ENCODE measurements around the gene SEC14L3. TPM values are rescaled to one million over a fixed set of nuclear protein-coding genes. Genes with fewer than 3 reads are reported as not detected.
"Not testable (repeated sequence)": the region's sequence is repeated elsewhere in the genome, so short reads cannot be mapped to it uniquely, and the experiment has no call there.

Gene SEC14L3
- total RNA-seq, 1 donor from 2014 or later = not detected

- intact Hi-C loops (cut with DNase I) = no loop called here
- no peak for DNase-seq (ENCODE audit: low spot score)
These were observed 17.9 kb downstream of the SEC14L3 start for GRCh38 chr22:30453731-30454510.

GRCh38 chr22:30452861-30453260 is 19.0 kb downstream of the SEC14L3 start:
- intact Hi-C loops (cut with DNase I) = no loop called here

GRCh38 chr22:30451488-30451887 is 20.3 kb downstream of the SEC14L3 start:
- DNase-seq (ENCODE audit: low spot score); intact Hi-C loops (cut with DNase I): not testable (repeated sequence)

More at GRCh38 chr22:30452861-30453260, 19.0 kb downstream of the SEC14L3 start:
- no peak for DNase-seq (ENCODE audit: low spot score)

- no peak for DNase-seq (ENCODE audit: low spot score)
- intact Hi-C loops (cut with DNase I) = no loop called here
These were observed 24.2 kb downstream of the SEC14L3 start for GRCh38 chr22:30447656-30448055.

- intact Hi-C loops (cut with DNase I) = no loop called here
- no peak for DNase-seq (ENCODE audit: low spot score)
These were observed 26.2 kb downstream of the SEC14L3 start for GRCh38 chr22:30445438-30446145.

- DNase-seq (ENCODE audit: low spot score) = no peak
- intact Hi-C loops (cut with DNase I) = no loop called here
These were observed 27.0 kb downstream of the SEC14L3 start for GRCh38 chr22:30444632-30445437.

GRCh38 chr22:30441088-30441487 is 30.7 kb downstream of the SEC14L3 start:
- intact Hi-C loops (cut with DNase I) = no loop called here
- no peak for DNase-seq (ENCODE audit: low spot score)

GRCh38 chr22:30439836-30440235 is 32.0 kb downstream of the SEC14L3 start:
- intact Hi-C loops (cut with DNase I) = no loop called here
- DNase-seq (ENCODE audit: low spot score) = no peak

- no peak for DNase-seq (ENCODE audit: low spot score)
- intact Hi-C loops (cut with DNase I) = no loop called here
These were observed 32.6 kb downstream of the SEC14L3 start for GRCh38 chr22:30439226-30439625.

- DNase-seq (ENCODE audit: low spot score) = no peak
- intact Hi-C loops (cut with DNase I) = no loop called here
These were observed 33.3 kb downstream of the SEC14L3 start for GRCh38 chr22:30438559-30438958.

- DNase-seq (ENCODE audit: low spot score) = no peak
- intact Hi-C loops (cut with DNase I) = no loop called here
These were observed 35.6 kb downstream of the SEC14L3 start for GRCh38 chr22:30436196-30436595.

GRCh38 chr22:30435674-30436126 is 36.1 kb downstream of the SEC14L3 start:
- peak; percentile 75 for DNase-seq (ENCODE audit: low spot score)
- intact Hi-C loops (cut with DNase I) = no loop called here

GRCh38 chr22:30434843-30435242 is 37.0 kb downstream of the SEC14L3 start:
- intact Hi-C loops (cut with DNase I) = no loop called here
- DNase-seq (ENCODE audit: low spot score) = no peak

- intact Hi-C loops (cut with DNase I) = no loop called here
- DNase-seq (ENCODE audit: low spot score) = no peak
These were observed 38.0 kb downstream of the SEC14L3 start for GRCh38 chr22:30433773-30434172.

- no peak for DNase-seq (ENCODE audit: low spot score)
- intact Hi-C loops (cut with DNase I) = no loop called here
These were observed 38.6 kb downstream of the SEC14L3 start for GRCh38 chr22:30433227-30433626.

GRCh38 chr22:30432520-30432919 is 39.3 kb downstream of the SEC14L3 start:
- intact Hi-C loops (cut with DNase I) = no loop called here

GRCh38 chr22:30432096-30432495 is 39.7 kb downstream of the SEC14L3 start:
- intact Hi-C loops (cut with DNase I) = no loop called here
- no peak for DNase-seq (ENCODE audit: low spot score)

More at GRCh38 chr22:30432520-30432919, 39.3 kb downstream of the SEC14L3 start:
- no peak for DNase-seq (ENCODE audit: low spot score)

GRCh38 chr22:30430933-30431332 is 40.9 kb downstream of the SEC14L3 start:
- intact Hi-C loops (cut with DNase I) = no loop called here
- no peak for DNase-seq (ENCODE audit: low spot score)

- no peak for DNase-seq (ENCODE audit: low spot score)
- intact Hi-C loops (cut with DNase I) = loop anchor here (10.0 kb wide), 1 partner anchor 165 kb away; the partner anchor contains the start of gene PES1
These were observed 41.9 kb downstream of the SEC14L3 start for GRCh38 chr22:30429887-30430286.

- DNase-seq (ENCODE audit: low spot score) = no peak
- intact Hi-C loops (cut with DNase I) = loop anchor here (10.0 kb wide), 1 partner anchor 167 kb away; the partner anchor contains the start of gene PES1
These were observed 43.9 kb downstream of the SEC14L3 start for GRCh38 chr22:30427871-30428270.

Data from cardiac septum (tissue), 1 donor.